EH (cell line): ENCODE data around the gene MYADML2.
A peak's percentile ranks its signal among the peaks of the same experiment; 100 is the strongest.

Experiments used
- DNase-seq: peaks from one replicate; pipeline ENCODE4 v3.0.0-alpha.2; 2015; ENCODE audit warnings: low read depth

Gene MYADML2

DNA sequence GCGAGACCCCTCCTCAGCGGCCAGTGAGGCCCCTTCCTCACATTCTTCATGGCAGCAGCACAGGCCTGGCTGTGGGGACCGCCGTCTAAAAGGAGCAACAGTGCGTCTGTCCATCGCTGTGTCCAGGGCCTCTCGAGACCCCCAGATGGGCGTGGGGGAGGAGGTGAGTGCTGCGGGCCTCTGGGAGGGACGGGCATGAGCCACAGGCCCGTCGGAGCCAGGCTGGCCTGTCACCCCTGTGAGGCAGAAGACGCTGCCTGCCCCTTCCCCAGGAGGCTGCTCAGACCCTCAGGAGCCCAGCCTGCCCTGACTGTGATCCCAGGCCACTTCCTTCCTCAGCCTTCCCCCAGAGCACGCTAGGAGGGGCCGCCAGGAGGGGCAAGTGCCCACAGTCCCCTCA, 7.8 kb downstream of the MYADML2 start:
- no peak for DNase-seq

GRCh38 chr17:81935709-81936084, 11.3 kb downstream of the MYADML2 start:
- no peak for DNase-seq

- DNase-seq, result no peak
Measured at GRCh38 chr17:81934850-81935708, 12.0 kb downstream of the MYADML2 start.

DNA sequence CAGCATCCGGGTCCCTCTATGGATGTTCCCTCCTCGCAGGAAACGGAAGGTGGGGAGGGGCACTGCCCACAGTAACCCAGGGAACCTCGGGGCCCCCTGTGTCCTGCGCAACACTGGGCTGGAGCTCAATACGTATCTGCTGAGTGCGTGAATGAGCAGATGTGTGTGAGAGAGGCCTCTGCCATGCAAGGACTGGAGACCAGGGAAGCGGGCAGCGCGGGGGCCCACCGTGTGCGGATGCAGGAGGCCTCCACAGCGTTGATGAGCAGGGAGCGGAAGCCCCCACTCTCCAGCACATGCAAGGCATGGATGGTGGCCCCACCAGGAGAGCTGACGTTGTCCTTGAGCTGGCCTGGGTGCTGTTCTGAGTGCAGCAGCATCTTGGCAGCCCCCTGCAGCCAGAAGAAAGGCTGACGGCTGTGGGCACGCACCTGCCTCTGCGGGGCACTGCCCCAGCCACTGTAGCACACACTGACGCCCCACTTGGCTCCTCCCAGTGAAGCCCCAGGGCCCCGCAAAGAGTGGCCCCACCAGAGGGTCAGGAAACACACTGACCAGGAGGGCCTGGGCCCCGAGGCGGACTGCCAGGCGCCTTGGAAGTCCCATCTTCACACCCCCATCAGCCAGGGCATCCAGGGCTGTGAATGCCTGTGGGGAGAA, 12.8 kb downstream of the MYADML2 start:
- no peak for DNase-seq

GRCh38 chr17:81933178-81933699, 13.8 kb downstream of the MYADML2 start:
- no peak for DNase-seq

DNA sequence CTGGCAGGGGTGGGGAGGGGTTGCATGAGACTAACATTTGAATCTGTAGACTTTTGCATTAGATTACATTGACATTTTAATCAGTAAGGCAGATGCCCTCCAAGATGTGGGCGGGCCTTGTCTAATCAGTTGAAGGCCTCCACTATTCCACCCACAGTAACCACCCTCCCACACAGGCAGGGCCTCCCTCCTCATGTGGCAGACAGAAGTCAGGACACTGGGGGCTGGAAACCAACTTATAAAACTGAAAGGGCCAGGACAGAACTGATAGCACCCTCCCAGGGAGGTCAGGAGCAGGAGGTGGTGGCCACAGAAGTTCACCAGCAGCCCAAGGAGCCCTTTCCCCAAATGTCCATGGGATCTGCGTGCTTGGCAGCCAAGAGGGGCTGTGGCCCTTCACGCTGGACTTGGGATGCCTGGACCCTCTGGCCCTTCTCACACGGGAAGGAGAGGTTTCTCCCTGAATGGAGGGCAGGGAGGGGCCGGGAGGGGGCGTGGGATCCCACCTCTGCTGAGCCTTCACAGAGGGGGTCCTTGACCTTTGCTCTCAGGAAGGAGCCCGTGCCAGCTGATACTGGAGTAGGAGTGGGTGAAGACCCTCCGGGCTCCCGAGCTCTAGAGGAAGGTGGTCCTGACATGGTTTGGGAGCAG, 14.6 kb downstream of the MYADML2 start:
- DNase-seq, result no peak

- no peak for DNase-seq
Measured at GRCh38 chr17:81931557-81932332, 15.3 kb downstream of the MYADML2 start.

GRCh38 chr17:81931189-81931556, 15.9 kb downstream of the MYADML2 start:
- DNase-seq, result no peak

- no peak for DNase-seq
Measured at GRCh38 chr17:81930142-81931125, 16.6 kb downstream of the MYADML2 start.

GRCh38 chr17:81929253-81930141, 17.5 kb downstream of the MYADML2 start:
- no peak for DNase-seq

DNA sequence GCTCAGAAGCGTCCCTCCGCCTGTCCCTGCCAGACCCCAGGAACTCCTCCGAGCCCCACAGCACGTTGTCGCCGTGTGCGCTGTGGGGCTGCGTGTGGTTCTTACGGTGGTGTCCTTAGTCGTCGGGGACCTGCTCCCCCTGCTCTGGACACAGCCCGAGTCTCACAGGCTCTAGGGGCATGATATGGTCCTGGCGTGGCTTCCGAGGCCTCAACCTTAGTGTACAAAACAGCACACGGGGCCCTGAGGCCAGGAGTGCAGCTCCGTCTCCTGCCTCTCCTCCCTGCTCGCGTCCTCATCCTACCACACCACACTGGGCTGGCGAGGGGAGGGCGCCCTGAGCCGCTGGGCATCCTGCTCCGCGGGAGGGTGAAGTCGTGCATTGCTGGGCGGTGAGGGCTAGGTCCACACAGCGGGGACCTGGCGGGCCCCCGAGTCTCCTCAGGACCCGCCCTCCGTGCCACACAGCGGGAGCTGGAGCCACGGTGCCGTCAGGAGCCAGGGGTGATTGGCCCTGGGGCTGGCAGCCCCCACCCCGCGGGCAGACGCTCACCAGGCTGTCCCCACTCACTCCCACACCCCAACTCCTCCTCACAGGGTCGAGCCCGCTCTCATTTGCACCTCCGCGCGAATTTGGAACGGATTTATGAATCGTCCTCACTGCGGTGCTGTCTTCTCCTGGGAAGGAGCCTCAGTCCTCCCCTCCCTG, 18.3 kb downstream of the MYADML2 start:
- peak; percentile 39 for DNase-seq

DNA sequence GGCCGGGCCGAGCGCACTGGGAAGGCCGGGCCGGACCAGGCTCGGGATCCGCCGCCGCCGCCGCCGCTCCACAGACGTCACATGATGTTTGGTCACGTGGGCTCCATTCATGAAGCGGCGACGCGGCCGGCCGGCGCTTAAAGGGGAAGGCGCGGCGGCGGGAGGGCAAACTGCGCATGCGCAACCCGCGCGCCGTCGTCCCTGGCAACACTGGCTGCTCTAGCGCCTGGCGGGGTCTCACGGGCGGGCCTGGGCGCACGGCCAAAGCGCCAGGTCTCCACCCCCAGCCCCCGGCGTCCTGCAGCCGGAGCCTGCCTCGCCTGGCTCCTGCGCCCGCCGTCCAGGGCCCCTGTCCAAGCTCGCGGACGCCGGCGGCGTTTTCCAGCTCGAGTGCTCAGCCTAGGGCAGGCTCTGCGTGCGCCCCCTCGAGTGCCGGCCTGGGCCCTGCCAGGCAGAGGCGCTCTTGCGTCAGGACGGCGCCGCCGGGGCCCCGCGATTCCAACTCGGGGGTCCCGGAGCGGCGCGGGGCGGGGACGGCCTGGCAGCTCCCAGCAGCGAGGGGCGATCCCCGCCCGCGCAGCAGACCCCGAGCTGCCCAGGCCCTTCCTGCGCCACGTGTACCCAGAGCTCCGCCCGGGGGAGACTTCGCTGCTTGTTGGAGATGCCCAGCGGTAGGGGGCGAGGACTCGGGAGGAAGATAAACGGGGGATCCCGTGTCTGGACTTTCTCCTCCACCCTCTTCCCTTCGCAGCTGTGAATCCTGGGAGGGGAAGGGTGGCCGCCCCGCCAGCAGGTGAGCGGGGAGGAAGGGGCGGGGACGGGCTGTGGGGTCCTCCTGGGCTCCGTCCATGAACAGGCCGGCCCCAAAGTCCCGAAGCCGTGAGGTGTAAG, 19.1 kb downstream of the MYADML2 start, which contains the start of gene MAFG:
TSS of gene MAFG (minus strand) at position 83 of the 891 bp plus-strand sequence. CDS start 4,550 bp downstream, outside the sequence.
- DNase-seq, result peak; percentile 94

- no peak for DNase-seq
Measured at GRCh38 chr17:81927152-81927652, 19.8 kb downstream of the MYADML2 start.

DNA sequence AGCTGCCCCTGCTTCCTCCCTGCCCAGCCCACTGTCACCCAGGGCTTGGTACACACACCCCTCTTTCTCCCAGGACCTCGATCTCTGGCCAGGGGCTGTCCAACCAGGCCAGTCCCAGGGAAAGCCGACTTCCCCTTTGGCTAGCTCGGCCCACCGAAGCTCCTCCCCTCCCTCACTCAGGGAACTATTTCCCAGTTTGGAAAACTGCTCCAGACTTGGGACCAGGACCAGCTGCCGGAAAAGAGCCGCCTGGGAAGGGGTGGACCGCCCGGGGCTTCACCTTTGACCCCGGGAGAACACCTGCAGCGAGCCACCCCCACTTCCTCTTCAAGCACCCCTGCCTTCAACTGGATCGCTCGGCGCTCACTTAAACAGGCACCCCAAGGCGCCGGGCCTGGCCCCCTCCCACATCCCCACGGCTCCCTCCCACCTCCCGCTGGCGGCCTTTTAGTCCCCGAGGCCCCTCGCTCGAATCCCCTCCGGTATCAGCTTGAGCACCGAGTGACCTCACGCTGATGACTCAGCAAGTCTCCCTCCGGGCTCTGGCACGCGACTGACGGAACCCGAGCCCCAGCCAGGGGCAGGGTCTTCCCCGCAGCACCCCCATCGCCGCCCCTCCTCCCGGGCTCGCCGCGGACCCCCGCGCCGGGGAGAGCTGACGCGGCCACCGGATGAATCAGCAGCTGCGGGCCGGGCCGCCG, 20.4 kb downstream of the MYADML2 start:
- peak; percentile 91 for DNase-seq

DNA sequence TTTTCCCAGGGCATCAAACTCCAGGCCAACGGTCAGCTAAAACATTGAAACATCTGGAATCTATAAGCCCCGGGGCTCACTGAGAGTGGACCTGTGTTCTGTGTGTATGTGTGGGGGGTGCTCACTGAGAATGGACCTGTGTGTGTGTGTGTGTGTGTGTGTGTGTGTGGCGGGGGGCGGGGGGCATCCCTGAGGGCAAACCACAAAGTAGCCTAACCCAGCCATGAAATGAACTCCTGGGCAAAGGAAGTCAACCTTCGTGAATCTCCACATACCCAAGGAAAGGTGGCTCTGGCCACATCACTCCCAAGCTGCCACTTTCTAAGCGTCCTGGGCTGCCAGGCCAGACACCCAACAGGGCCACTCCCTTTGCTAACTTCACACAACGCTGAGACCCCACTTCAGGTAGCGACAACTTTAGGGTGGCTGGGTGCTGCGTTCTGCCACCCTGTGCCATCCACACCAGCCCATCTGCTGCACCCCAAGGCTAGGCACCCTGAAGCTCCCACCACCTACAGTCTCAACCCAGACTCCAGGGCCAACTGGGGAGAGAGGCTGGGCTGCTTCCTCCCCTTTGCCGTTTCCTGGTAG, 21.1 kb downstream of the MYADML2 start:
- no peak for DNase-seq
